ENCODE results near the gene PNLIP.

Gene PNLIP

GRCh38 chr10:116545756-116546155 is at the start of gene PNLIP:
Gene PNLIP (plus strand): TSS chr10:116545931. CDS start chr10:116546093, 162 bp downstream.
- in situ Hi-C loops (cut with HindIII; ENCODE audit: low sequenced_read_pairs): loop anchor here (5.0 kb wide), 1 partner anchor 78 kb away; no protein-coding TSS in a partner anchor

GRCh38 chr10:116504786-116505185 is 40.9 kb upstream of the PNLIP start:
- in situ Hi-C loops (cut with HindIII; ENCODE audit: low sequenced_read_pairs): no loop called here

GRCh38 chr10:116510565-116510964 is 35.2 kb upstream of the PNLIP start:
- in situ Hi-C loops (cut with HindIII; ENCODE audit: low sequenced_read_pairs): no loop called here

DNA sequence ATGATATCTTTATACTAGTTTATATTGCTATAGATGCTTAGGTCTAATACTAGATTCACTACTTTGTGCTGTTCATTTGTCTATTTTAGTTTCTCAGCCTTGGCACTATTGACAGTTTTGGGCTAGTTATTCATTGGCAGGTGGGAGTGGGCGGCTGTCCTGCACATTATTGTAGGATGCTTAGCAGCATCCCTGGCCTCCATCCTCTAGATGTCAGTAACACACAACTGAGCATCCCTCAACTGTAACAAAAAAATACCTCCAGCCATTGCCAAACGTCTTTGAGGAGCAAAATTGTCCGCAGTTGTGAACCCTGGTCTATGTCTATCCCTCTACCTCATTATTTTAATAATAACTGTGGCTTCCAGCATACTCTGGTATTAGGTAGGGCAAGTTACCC is 34.4 kb upstream of the PNLIP start:
- in situ Hi-C loops (cut with HindIII; ENCODE audit: low sequenced_read_pairs): no loop called here

GRCh38 chr10:116521424-116522290 is 24.1 kb upstream of the PNLIP start:
- in situ Hi-C loops (cut with HindIII; ENCODE audit: low sequenced_read_pairs): no loop called here

DNA sequence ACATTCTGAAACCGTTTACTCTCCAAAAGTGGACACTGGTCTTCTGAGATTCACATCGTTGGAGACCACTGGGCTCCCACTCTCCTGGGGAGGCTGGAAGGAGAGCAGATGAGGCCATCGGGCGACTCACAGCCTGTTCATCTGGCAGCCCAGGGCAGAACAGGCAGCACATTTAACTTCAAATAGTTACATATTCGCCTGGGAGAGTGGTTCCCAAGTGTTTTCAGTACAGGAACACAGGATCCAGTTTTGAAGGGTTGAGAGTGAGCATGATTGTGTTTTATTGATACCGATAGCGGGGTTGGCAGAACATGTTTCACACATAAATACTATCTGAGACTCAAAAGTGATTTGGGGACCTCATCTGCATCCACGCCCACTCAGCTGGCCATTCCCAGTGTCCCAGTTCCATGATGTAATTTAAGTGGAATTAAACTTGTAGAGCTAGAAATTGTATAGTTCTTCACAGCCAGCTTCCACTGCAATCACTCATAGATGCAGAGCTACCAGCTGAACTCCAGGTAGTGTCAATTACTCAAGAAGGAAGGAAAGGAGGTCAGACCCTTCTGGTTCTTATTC is 22.8 kb upstream of the PNLIP start:
- in situ Hi-C loops (cut with HindIII; ENCODE audit: low sequenced_read_pairs): no loop called here

GRCh38 chr10:116524736-116525135 is 21.0 kb upstream of the PNLIP start:
- in situ Hi-C loops (cut with HindIII; ENCODE audit: low sequenced_read_pairs): no loop called here

DNA sequence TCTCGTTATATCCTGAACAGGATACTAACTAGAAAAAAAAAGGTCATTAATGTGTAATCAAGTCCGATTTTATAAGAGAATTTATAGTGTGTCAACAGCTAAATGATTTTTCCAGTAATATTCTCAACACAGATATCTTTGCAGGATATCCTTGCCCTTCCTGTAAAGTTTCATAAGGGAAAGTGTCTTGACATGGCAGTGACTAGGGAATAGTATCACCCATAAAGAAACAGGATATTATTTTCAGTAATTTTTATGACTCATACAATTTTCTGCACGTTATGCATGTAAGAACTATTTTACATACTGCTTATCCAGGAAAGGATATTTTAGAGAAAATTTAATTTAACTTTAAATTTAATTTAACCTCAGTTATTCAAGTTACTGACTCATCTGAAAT is 19.5 kb upstream of the PNLIP start:
- in situ Hi-C loops (cut with HindIII; ENCODE audit: low sequenced_read_pairs): no loop called here

DNA sequence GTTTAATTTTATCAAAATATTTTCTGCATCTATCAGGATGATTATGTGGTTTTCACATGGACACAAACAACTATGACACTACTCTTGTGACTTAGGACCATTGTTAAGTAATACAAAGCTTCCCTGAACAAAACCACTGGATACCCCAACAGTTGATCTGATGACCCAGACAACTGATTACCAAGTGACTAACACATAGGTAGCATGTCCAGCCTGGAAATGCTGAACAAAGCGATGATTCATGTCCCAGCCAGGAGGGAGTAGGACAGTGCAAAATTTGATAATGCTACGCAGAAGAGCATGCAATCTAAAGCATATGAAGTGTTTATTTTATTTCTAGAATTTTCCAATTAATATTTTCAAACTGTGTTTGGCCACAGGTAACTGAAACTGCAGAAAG is 8.9 kb upstream of the PNLIP start:
- in situ Hi-C loops (cut with HindIII; ENCODE audit: low sequenced_read_pairs): no loop called here

DNA sequence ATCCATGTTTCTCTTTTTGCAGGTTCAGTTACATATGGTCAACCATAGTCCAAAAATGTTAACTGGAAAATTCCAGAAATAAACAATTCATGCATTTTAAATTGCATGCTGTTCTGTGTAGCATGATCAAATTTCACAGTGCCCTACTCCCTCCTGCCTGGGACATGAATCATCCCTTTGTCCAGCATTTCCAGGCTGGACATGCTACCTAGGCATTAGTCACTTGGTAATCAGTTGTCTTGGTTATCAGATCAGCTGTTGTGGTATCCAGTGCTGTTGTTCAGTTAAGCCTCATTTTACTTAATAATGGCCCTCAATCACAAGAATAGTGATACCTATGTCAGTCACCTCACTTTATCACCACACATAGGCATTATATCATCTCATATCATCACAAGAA is 7.3 kb upstream of the PNLIP start:
- in situ Hi-C loops (cut with HindIII; ENCODE audit: low sequenced_read_pairs): no loop called here

DNA sequence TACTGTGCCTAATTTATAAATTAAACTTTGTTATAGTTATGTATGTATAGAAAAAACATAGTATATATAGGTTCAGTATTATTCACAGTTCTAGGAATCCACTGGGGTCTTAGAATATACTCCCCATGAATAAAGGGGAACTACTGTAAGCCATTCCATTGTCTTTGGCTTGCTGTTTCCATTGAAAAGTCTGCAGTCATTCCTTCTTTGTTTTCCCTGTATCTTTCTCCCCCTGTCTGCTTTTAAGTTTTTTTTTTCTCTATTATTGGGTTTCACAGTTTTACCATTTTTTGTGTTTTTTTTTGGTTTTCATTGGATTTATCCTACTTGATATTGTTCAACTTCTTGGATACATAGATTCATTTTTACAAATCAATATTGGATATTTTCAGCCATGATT is 6.7 kb upstream of the PNLIP start:
- in situ Hi-C loops (cut with HindIII; ENCODE audit: low sequenced_read_pairs): no loop called here

DNA sequence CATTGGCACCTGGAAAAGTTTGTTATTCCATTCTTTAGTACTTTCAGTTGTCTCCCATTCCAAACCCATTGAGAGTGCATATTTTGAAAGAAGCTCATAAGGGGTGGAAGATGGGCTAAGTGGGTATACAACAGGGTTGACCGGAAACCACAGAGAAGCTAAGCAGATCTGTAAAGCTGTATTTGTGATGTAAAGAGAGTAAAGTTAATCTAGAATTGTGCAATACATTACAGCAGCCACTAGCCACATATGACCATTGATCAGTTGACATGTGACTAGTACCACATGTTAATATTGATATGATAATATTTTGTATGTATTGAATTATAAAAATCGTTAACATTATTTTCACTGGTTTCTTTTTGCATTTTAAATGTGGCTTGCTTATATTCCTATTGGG is 4.9 kb upstream of the PNLIP start:
- in situ Hi-C loops (cut with HindIII; ENCODE audit: low sequenced_read_pairs): no loop called here

DNA sequence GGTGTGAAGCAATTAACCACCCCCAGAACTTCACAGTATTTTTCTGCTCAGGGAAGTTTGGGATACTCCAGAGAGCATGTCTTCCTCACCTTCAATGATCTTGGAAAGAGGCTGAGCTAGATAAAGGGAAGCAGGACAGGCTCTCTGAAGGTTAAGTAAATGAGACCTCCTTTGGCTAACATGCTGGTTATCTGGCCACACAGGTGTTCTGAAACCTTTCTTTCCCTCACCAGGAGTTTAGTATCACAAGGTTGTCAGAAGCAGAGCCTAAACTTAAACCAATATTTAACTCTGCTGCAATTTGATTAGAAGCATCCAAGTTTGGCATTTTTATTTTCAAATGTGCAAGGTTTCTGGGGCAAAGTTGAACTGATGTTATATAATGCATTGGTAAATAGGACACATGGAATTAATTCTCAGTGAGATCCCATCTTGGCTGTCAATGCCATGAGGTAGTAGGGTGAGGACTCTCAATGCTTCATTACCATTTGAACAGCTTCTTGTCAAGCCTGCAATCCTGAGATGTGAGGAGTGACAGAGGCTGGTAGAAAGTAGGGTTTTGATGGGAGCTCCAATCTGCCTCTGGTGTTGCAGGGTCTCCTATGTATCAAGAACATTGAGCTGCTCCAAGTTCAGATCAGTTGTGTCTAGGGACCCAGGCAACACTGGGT is 3.6 kb upstream of the PNLIP start:
- in situ Hi-C loops (cut with HindIII; ENCODE audit: low sequenced_read_pairs): no loop called here

DNA sequence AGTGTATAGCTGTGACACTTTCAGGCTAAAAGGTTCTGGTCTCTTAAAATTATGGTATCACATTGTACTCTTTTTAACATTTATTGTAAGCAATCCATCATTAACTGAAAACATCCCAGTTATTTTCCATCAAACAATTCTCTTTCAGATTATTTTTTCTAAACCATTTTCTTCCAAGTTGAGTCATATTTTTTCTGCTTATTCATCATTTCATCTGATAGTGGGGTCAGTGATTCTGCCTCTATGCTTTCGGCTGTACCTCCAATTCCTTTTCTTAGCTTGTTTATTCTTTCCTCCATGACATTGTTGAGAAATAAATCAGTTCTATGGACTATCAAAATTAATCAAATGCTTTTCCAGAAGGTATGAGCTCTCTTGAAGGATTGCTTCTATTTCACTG is 609 bp upstream of the PNLIP start:
- in situ Hi-C loops (cut with HindIII; ENCODE audit: low sequenced_read_pairs): loop anchor here (5.0 kb wide), 1 partner anchor 78 kb away; no protein-coding TSS in a partner anchor

- in situ Hi-C loops (cut with HindIII; ENCODE audit: low sequenced_read_pairs): loop anchor here (5.0 kb wide), 1 partner anchor 81 kb away; no protein-coding TSS in a partner anchor
Measured at GRCh38 chr10:116548301-116548700, 2.6 kb downstream of the PNLIP start.

- in situ Hi-C loops (cut with HindIII; ENCODE audit: low sequenced_read_pairs): no loop called here
Measured at GRCh38 chr10:116553378-116553980, 7.7 kb downstream of the PNLIP start.

GRCh38 chr10:116554628-116555027 is 8.9 kb downstream of the PNLIP start:
- in situ Hi-C loops (cut with HindIII; ENCODE audit: low sequenced_read_pairs): loop anchor here (5.0 kb wide), 1 partner anchor 37 kb away; no protein-coding TSS in a partner anchor

DNA sequence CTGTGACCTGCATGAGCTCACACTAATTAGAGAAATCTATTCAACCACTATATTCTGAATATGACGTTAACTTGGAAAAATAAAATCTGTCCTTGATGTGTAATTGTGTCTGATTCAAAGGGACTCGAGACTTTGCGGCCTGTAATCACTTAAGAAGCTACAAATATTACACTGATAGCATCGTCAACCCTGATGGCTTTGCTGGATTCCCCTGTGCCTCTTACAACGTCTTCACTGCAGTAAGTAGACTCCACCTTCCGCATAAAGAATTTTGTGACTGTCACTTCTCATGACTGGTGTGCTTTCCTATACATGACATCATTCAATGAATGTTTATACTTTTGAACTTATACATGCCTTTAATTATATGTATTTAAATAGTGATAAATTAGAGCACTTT is 10.1 kb downstream of the PNLIP start:
- in situ Hi-C loops (cut with HindIII; ENCODE audit: low sequenced_read_pairs): loop anchor here (5.0 kb wide), 1 partner anchor 39 kb away; no protein-coding TSS in a partner anchor

DNA sequence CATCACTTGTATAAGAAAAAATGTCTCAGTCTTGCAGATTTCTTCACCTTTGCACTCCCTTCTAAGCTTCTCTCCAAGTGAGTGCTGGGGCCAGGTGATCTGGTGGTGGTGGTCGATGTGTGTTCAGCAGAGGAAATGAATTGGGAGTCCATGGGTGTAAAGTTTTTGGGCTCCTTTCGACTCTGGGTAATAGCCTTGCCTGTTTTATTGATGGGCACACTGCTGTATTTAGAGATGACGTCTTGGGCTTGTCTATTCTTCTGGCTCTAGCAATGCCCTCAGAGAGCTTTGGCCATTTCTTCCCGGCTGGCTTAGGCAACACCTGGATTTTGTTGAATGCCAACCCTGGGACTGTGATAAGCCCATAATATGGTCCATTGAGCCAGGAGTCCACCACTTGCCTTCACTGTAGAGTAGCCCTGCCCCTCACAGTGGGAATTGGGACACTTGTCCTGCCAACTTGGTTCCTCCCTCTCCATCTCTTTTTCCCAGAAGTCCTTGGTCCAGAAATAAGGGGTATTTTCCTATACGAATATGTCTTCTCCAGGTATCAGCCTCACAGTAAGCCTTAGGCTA is 11.7 kb downstream of the PNLIP start:
- in situ Hi-C loops (cut with HindIII; ENCODE audit: low sequenced_read_pairs): loop anchor here (5.0 kb wide), 1 partner anchor 40 kb away; no protein-coding TSS in a partner anchor

DNA sequence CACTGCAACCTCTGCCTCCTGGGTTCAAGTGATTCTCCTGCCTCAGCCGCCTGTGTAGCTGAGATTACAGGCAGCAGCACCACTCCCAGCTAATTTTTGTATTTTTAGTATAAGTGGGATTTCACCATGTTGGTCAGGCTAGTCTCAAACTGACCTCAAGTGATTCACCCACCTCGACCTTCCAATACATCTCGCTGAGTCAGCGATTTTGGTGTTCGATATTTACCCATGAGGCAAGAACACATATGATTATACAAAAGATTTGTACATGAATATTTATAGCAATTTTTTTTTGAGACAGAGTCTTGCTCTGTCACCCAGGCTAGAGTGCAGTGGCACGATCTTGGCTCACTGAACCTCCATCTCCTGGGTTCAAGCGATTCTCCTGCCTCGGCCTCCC is 19.8 kb downstream of the PNLIP start:
- in situ Hi-C loops (cut with HindIII; ENCODE audit: low sequenced_read_pairs): no loop called here

- in situ Hi-C loops (cut with HindIII; ENCODE audit: low sequenced_read_pairs): no loop called here
Measured at GRCh38 chr10:116566932-116567331, 21.2 kb downstream of the PNLIP start.
